Left kidney (tissue), 2 donors: Measurements from ENCODE around the gene KMT2B. TPM values are rescaled to one million over a fixed set of nuclear protein-coding genes. Genes with fewer than 3 reads are reported as not detected.

ENCODE experiments used
- DNase-seq: peaks from one replicate; pipeline ENCODE4 v3.0.0-alpha.2; 2013
- polyA plus RNA-seq: library from polyadenylated mRNA; unstranded; fragments of 120-200 nt; gene quantifications from one replicate; pipeline ENCODE4 v1.2.1, GENCODE V29; 2013; ENCODE audit not compliant: insufficient read length

The KMT2B gene
- polyA plus RNA-seq, 1 donor = 34.5 TPM

- DNase-seq = no peak
Observed at GRCh38 chr19:35725216-35725861, 7.5 kb downstream of the KMT2B start.

DNA sequence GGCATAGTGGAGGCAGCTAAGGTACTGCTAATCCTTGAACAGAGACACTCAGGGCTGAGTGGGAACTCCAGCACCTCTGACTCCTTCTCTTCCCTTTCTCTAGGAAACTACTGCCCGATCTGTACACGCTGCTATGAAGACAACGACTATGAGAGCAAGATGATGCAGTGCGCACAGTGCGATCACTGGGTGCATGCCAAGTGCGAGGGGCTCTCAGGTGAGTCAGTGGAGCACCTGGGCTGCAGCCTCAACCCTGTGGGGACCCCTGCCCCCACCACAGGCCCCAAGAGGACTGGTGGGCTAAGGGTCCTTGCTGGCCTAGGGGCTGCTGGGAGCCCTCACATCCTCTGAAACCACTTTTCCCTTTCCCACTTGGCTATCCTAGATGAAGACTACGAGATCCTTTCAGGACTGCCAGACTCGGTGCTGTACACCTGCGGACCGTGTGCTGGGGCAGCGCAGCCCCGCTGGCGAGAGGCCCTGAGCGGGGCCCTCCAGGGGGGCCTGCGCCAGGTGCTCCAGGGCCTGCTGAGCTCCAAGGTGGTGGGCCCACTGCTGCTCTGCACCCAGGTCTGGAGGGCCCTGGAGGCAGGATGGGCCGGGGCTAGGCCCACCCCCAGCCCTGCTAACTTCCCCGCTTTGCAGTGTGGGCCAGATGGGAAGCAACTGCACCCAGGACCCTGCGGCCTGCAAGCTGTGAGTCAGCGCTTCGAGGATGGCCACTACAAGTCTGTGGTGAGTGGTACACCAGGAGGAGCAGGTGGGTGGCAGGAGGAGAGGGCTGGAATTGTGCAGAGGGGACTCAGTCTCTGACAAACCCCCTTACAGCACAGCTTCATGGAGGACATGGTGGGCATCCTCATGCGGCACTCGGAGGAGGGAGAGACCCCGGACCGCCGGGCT, 9.5 kb downstream of the KMT2B start:
- no peak for DNase-seq

DNA sequence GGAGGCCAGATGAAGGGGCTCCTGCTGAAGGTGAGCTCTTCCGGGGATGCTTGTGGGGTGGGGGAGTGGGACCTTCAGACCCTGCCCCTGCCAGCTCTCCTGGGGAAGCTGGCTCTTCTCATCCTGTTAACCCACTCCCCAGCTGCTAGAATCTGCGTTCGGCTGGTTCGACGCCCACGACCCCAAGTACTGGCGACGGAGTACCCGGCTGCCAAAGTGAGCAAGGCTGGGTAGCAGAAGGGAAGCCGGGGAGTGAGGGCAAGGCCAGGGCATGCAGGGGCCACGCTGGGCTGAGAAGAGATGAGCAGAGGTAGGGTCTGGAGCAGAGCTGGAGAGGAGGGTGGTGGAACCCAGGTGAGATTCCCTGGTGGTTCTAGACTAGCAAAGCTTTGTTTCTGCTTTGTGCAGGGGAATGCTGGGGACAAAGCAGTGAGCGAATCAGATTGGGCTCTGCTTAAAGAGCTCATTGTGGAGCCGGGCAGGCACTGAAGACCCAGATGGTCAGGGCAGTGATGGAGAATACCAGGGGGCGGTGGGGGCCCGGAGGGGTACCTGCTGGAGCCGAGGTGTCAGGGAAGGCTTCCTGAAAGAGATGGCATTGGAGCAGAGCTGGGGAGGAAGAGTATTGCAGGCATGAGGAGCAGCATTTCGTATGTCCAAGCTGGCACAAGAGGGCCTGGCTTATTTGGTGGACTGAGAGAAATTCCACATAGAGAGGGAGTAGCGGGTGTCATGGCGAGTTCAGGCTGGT, 10.3 kb downstream of the KMT2B start:
- DNase-seq = no peak

DNA sequence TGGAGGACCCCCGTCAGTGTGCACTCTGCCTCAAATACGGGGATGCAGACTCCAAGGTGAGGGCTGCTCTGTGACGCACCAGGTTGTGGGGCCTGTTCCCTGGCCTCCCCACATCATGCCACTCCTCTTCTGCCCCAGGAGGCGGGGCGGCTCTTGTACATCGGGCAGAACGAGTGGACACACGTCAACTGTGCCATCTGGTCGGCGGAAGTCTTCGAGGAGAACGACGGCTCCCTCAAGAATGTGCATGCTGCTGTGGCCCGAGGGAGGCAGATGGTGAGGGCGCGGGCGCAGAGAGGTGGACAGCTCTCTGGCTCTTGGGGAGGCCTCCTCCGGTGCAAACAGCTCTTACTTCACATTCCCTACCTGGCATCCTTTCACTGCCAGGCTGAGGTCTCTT, 11.2 kb downstream of the KMT2B start:
- DNase-seq = no peak

DNA sequence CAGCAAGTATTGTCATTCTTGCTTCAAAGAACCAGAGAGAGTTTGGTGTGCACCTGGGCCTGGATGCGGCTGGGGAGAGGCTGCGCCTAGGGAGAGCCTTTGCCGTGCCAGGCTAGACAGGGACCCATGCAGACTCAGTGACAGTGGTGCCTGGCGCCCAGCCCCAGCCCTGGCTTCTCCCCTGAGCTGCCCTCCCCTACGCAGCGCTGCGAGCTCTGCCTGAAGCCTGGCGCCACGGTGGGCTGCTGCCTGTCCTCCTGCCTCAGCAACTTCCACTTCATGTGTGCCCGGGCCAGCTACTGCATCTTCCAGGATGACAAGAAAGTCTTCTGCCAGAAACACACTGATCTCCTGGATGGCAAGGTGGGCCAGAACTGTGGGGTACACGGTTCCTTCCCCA, 12.0 kb downstream of the KMT2B start:
- DNase-seq = no peak

- DNase-seq = no peak
Observed at GRCh38 chr19:35730326-35730725, 12.5 kb downstream of the KMT2B start.

GRCh38 chr19:35731353-35731752, 13.6 kb downstream of the KMT2B start:
- no peak for DNase-seq

DNA sequence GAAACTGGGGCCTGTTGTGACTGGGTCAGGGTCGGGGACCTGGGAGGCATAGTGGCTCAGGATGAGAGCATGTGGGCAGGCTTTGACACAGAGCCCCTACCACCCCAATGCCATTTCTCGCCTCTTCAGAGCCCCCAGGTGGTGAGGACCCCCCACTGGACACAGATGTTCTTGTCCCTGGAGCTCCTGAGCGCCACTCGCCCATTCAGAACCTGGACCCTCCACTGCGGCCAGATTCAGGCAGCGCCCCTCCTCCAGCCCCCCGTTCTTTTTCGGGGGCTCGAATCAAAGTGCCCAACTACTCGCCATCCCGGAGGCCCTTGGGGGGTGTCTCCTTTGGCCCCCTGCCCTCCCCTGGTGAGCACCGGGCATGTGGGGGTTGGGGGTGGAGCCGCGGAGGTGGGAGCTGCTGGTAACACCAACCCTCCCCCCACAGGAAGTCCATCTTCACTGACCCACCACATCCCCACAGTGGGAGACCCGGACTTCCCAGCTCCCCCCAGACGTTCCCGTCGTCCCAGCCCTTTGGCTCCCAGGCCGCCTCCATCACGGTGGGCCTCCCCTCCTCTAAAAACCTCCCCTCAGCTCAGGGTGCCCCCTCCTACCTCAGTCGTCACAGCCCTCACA, 14.1 kb downstream of the KMT2B start:
- DNase-seq = no peak

- DNase-seq = no peak
Observed at GRCh38 chr19:35732540-35733179, 14.9 kb downstream of the KMT2B start.

DNA sequence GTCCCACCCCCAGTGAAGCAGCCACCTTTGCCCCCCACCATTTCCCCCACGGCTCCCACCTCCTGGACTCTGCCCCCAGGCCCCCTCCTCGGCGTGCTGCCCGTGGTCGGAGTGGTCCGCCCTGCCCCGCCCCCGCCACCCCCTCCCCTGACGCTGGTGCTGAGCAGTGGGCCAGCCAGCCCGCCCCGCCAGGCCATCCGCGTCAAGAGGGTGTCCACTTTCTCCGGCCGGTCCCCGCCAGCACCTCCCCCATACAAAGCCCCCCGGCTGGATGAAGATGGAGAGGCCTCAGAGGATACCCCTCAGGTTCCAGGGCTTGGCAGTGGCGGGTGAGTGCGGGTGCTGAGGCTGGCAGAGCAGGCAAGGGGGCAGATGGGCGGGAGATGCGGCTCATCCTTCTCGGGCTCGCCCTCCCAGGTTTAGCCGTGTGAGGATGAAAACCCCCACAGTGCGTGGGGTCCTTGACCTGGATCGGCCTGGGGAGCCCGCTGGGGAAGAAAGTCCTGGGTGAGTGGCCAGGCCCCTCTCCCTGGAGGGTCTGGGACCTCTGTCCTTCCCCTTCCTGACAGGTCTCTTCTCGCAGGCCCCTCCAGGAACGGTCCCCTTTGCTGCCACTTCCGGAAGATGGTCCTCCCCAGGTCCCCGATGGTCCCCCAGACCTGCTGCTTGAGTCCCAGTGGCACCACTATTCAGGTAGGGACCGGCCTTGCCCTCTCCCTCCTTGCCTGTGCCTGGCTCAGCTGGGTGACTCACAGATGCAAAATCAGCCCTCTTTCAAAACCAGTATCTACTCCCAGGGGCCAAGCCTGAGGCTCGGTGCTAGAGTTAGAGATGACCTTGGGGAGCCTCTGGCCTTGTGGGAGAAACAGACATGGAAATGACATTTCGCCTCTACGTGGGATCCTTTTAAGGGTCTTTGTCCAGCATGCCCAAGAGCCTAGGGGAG, 15.7 kb downstream of the KMT2B start:
- no peak for DNase-seq

- no peak for DNase-seq
Observed at GRCh38 chr19:35734273-35734672, 16.5 kb downstream of the KMT2B start.

DNA sequence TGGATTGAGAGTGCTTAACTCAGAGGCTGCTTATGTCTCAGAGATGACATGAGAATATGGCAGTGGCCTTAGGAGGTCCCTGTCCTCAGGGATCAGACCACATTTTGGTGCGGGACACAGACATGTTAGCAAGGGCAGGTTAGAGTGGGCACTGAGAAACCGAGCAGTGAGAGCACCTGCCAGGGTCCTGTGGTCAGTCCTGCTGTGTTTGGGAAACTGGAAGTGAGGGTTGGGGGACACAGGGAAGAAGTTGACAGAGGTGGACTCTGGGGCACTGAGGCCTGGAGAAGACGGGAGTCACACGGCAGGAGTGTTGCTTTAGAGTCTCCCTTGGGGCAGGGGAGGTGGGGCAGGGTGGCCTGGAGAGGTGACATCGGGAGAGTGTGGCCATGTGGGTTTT, 17.1 kb downstream of the KMT2B start:
- DNase-seq = no peak

GRCh38 chr19:35736913-35737886, 19.4 kb downstream of the KMT2B start:
- DNase-seq = no peak

DNA sequence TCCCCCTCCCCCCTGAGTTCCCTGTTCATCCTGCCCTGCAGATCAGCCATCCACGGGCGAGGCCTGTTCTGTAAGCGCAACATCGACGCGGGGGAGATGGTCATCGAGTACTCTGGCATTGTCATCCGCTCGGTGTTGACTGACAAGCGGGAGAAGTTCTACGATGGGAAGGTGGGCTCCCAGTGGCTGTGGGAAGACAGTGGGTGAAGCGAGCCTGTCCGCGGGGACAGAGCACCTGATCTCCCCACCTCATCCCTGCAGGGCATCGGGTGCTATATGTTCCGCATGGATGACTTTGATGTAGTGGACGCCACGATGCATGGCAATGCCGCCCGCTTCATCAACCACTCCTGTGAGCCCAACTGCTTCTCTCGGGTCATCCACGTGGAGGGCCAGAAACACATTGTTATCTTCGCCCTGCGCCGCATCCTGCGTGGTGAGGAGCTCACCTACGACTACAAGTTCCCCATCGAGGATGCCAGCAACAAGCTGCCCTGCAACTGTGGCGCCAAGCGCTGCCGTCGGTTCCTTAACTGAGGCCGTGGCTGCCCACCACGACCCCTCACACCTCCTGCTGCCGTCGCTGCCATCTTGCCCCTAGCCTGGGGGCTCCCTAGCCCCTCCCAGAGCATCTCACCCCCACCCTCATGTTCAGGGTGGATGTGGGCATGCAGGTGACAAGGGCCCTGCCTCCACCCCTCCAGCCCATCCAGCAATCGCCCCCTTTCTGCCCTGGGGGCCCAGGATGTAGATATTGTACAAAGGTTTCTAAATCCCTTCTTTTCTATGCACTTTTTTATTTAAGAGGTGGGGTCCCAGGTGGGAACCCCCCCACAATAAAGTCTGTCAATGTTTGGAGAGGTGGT, 20.5 kb downstream of the KMT2B start:
- DNase-seq = no peak

DNA sequence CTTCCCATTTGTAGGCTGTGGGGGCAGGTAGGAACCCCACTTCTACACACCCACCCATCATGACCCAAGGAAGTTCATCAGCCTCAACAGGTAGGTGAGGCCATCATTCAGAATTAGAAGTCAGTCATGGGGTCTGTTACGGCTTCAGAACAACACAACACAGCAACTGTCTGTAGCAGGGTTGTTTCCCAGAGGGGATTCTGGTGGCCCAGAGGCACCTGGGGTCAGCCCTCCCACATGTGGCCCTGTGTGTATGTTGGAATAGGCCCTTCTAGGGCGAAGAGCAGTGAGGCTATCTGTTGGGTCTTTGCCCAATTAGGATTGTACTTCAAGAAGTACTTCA, 21.1 kb downstream of the KMT2B start:
- no peak for DNase-seq

- DNase-seq = no peak
Observed at GRCh38 chr19:35739275-35740107, 21.7 kb downstream of the KMT2B start.

- DNase-seq = no peak
Observed at GRCh38 chr19:35740108-35740422, 22.3 kb downstream of the KMT2B start.
